ENCODE measurements around the gene ATP2B3. TPM values are rescaled to one million over a fixed set of nuclear protein-coding genes. Genes with fewer than 3 reads are reported as not detected.

Gene ATP2B3
- polyA plus RNA-seq, 4 donors: 0.30 to 0.36 TPM; not detected in 2

GRCh38 chrX:153564047-153564606 lies 46.7 kb downstream of the ATP2B3 start:
- H3K4me3 ChIP-seq (ENCODE audit: low read depth in 1 of 3, low read length in 3 of 3): no peak overlapping the region
- 74 to 79% (median 75%) methylated on average over 14 of the region's 14 CpGs for WGBS, 3 donors
- no peaks in the 10 kb centered on the region for H3K4me1 ChIP-seq (ENCODE audit: control insufficient read depth in 3 of 3, insufficient read depth in 2 of 3, low read depth in 1 of 3, low read length in 2 of 3)
- no peaks in the 10 kb centered on the region for H3K9me3 ChIP-seq (ENCODE audit: control insufficient read depth in 2 of 2, insufficient read depth in 1 of 2, low read depth in 1 of 2, low read length in 1 of 2)
- no peak overlapping the region for H3K27ac ChIP-seq (ENCODE audit: low read depth in 1 of 3, low read length in 2 of 3)
- no peaks in the 10 kb centered on the region for H3K27me3 ChIP-seq (ENCODE audit: control insufficient read depth in 3 of 3, insufficient read depth in 3 of 3, low read length in 3 of 3)
- no peaks in the 10 kb centered on the region for H3K36me3 ChIP-seq (ENCODE audit: control insufficient read depth in 3 of 3, insufficient read depth in 2 of 3, low read depth in 1 of 3, low read length in 3 of 3)
- DNase-seq: no peak
- FAIRE-seq: no peak

GRCh38 chrX:153565996-153566580 lies 48.6 kb downstream of the ATP2B3 start:
- Histone ChIP-seq H3K36me3 (ENCODE audit: control insufficient read depth in 3 of 3, insufficient read depth in 2 of 3, low read depth in 1 of 3, low read length in 3 of 3) (no peaks in the 10 kb centered on the region), H3K27me3 (ENCODE audit: control insufficient read depth in 3 of 3, insufficient read depth in 3 of 3, low read length in 3 of 3) (no peaks in the 10 kb centered on the region), H3K4me1 (ENCODE audit: control insufficient read depth in 3 of 3, insufficient read depth in 2 of 3, low read depth in 1 of 3, low read length in 2 of 3) (no peaks in the 10 kb centered on the region), H3K4me3 (ENCODE audit: low read depth in 1 of 3, low read length in 3 of 3) (no peak overlapping the region), H3K27ac (ENCODE audit: low read depth in 1 of 3, low read length in 2 of 3) (no peak overlapping the region), H3K9me3 (ENCODE audit: control insufficient read depth in 2 of 2, insufficient read depth in 1 of 2, low read depth in 1 of 2, low read length in 1 of 2) (no peaks in the 10 kb centered on the region)
- DNase-seq: no peak
- FAIRE-seq: no peak
- WGBS, 3 donors: 53 to 70% (median 62%) methylated on average over 5 to 9 of the region's 9 CpGs

GRCh38 chrX:153568451-153569011 lies 51.1 kb downstream of the ATP2B3 start:
- 75 to 81% (median 79%) methylated on average over 17 to 21 of the region's 21 CpGs for WGBS, 3 donors
- no peak for FAIRE-seq
- no peaks in the 10 kb centered on the region for H3K9me3 ChIP-seq (ENCODE audit: control insufficient read depth in 2 of 2, insufficient read depth in 1 of 2, low read depth in 1 of 2, low read length in 1 of 2)
- no peak for DNase-seq
- H3K4me3 ChIP-seq (ENCODE audit: low read depth in 1 of 3, low read length in 3 of 3): no peak overlapping the region
- no peaks in the 10 kb centered on the region for H3K36me3 ChIP-seq (ENCODE audit: control insufficient read depth in 3 of 3, insufficient read depth in 2 of 3, low read depth in 1 of 3, low read length in 3 of 3)
- H3K27me3 ChIP-seq (ENCODE audit: control insufficient read depth in 3 of 3, insufficient read depth in 3 of 3, low read length in 3 of 3): no peaks in the 10 kb centered on the region
- no peaks in the 10 kb centered on the region for H3K4me1 ChIP-seq (ENCODE audit: control insufficient read depth in 3 of 3, insufficient read depth in 2 of 3, low read depth in 1 of 3, low read length in 2 of 3)
- H3K27ac ChIP-seq (ENCODE audit: low read depth in 1 of 3, low read length in 2 of 3): no peak overlapping the region

- WGBS, 3 donors: 89 to 92% (median 92%) methylated on average over 13 of the region's 13 CpGs
- no peak for FAIRE-seq
- no peaks in the 10 kb centered on the region for H3K4me1 ChIP-seq (ENCODE audit: control insufficient read depth in 3 of 3, insufficient read depth in 2 of 3, low read depth in 1 of 3, low read length in 2 of 3)
- H3K4me3 ChIP-seq (ENCODE audit: low read depth in 1 of 3, low read length in 3 of 3): no peak overlapping the region
- H3K9me3 ChIP-seq (ENCODE audit: control insufficient read depth in 2 of 2, insufficient read depth in 1 of 2, low read depth in 1 of 2, low read length in 1 of 2): no peaks in the 10 kb centered on the region
- H3K27me3 ChIP-seq (ENCODE audit: control insufficient read depth in 3 of 3, insufficient read depth in 3 of 3, low read length in 3 of 3): no peaks in the 10 kb centered on the region
- no peak for DNase-seq
- H3K27ac ChIP-seq (ENCODE audit: low read depth in 1 of 3, low read length in 2 of 3): no peak overlapping the region
- H3K36me3 ChIP-seq (ENCODE audit: control insufficient read depth in 3 of 3, insufficient read depth in 2 of 3, low read depth in 1 of 3, low read length in 3 of 3): no peaks in the 10 kb centered on the region
These were observed 52.0 kb downstream of the ATP2B3 start for GRCh38 chrX:153569475-153569874.

GRCh38 chrX:153571534-153571908 lies 54.1 kb downstream of the ATP2B3 start:
- Histone ChIP-seq H3K27ac (ENCODE audit: low read depth in 1 of 3, low read length in 2 of 3) (no peak overlapping the region), H3K27me3 (ENCODE audit: control insufficient read depth in 3 of 3, insufficient read depth in 3 of 3, low read length in 3 of 3) (no peaks in the 10 kb centered on the region), H3K36me3 (ENCODE audit: control insufficient read depth in 3 of 3, insufficient read depth in 2 of 3, low read depth in 1 of 3, low read length in 3 of 3) (no peaks in the 10 kb centered on the region), H3K9me3 (ENCODE audit: control insufficient read depth in 2 of 2, insufficient read depth in 1 of 2, low read depth in 1 of 2, low read length in 1 of 2) (no peaks in the 10 kb centered on the region), H3K4me3 (ENCODE audit: low read depth in 1 of 3, low read length in 3 of 3) (no peak overlapping the region), H3K4me1 (ENCODE audit: control insufficient read depth in 3 of 3, insufficient read depth in 2 of 3, low read depth in 1 of 3, low read length in 2 of 3) (peaks cover 0 to 3% (median 0%) of the 10 kb centered on the region in 3 donors)
- DNase-seq (no peak), FAIRE-seq (no peak)
- 75 to 86% (median 80%) methylated on average over 6 of the region's 6 CpGs for WGBS, 3 donors

GRCh38 chrX:153572601-153573000 lies 55.2 kb downstream of the ATP2B3 start:
- H3K9me3 ChIP-seq (ENCODE audit: control insufficient read depth in 2 of 2, insufficient read depth in 1 of 2, low read depth in 1 of 2, low read length in 1 of 2): no peaks in the 10 kb centered on the region
- 85 to 91% (median 86%) methylated on average over 10 of the region's 10 CpGs for WGBS, 3 donors
- FAIRE-seq: no peak
- H3K36me3 ChIP-seq (ENCODE audit: control insufficient read depth in 3 of 3, insufficient read depth in 2 of 3, low read depth in 1 of 3, low read length in 3 of 3): no peaks in the 10 kb centered on the region
- no peak for DNase-seq
- H3K4me1 ChIP-seq (ENCODE audit: control insufficient read depth in 3 of 3, insufficient read depth in 2 of 3, low read depth in 1 of 3, low read length in 2 of 3): peaks cover 0 to 4% (median 0%) of the 10 kb centered on the region in 3 donors
- no peak overlapping the region for H3K4me3 ChIP-seq (ENCODE audit: low read depth in 1 of 3, low read length in 3 of 3)
- H3K27me3 ChIP-seq (ENCODE audit: control insufficient read depth in 3 of 3, insufficient read depth in 3 of 3, low read length in 3 of 3): no peaks in the 10 kb centered on the region
- H3K27ac ChIP-seq (ENCODE audit: low read depth in 1 of 3, low read length in 2 of 3): no peak overlapping the region

GRCh38 chrX:153573984-153574383 lies 56.5 kb downstream of the ATP2B3 start:
- DNase-seq (no peak), FAIRE-seq (no peak)
- Histone ChIP-seq H3K4me3 (ENCODE audit: low read depth in 1 of 3, low read length in 3 of 3) (no peak overlapping the region), H3K4me1 (ENCODE audit: control insufficient read depth in 3 of 3, insufficient read depth in 2 of 3, low read depth in 1 of 3, low read length in 2 of 3) (peaks cover 0 to 4% (median 0%) of the 10 kb centered on the region in 3 donors), H3K27me3 (ENCODE audit: control insufficient read depth in 3 of 3, insufficient read depth in 3 of 3, low read length in 3 of 3) (no peaks in the 10 kb centered on the region), H3K9me3 (ENCODE audit: control insufficient read depth in 2 of 2, insufficient read depth in 1 of 2, low read depth in 1 of 2, low read length in 1 of 2) (no peaks in the 10 kb centered on the region), H3K27ac (ENCODE audit: low read depth in 1 of 3, low read length in 2 of 3) (no peak overlapping the region), H3K36me3 (ENCODE audit: control insufficient read depth in 3 of 3, insufficient read depth in 2 of 3, low read depth in 1 of 3, low read length in 3 of 3) (no peaks in the 10 kb centered on the region)
- WGBS, 3 donors: 64 to 71% (median 69%) methylated on average over 4 of the region's 4 CpGs

- no peaks in the 10 kb centered on the region for H3K36me3 ChIP-seq (ENCODE audit: control insufficient read depth in 3 of 3, insufficient read depth in 2 of 3, low read depth in 1 of 3, low read length in 3 of 3)
- H3K4me3 ChIP-seq (ENCODE audit: low read depth in 1 of 3, low read length in 3 of 3): no peak overlapping the region
- 41 to 66% (median 53%) methylated on average over 10 of the region's 10 CpGs for WGBS, 3 donors
- peaks cover 0 to 4% (median 0%) of the 10 kb centered on the region in 3 donors for H3K4me1 ChIP-seq (ENCODE audit: control insufficient read depth in 3 of 3, insufficient read depth in 2 of 3, low read depth in 1 of 3, low read length in 2 of 3)
- no peak for FAIRE-seq
- H3K27ac ChIP-seq (ENCODE audit: low read depth in 1 of 3, low read length in 2 of 3): no peak overlapping the region
- no peaks in the 10 kb centered on the region for H3K9me3 ChIP-seq (ENCODE audit: control insufficient read depth in 2 of 2, insufficient read depth in 1 of 2, low read depth in 1 of 2, low read length in 1 of 2)
- H3K27me3 ChIP-seq (ENCODE audit: control insufficient read depth in 3 of 3, insufficient read depth in 3 of 3, low read length in 3 of 3): no peaks in the 10 kb centered on the region
- DNase-seq: no peak
These were observed 58.9 kb downstream of the ATP2B3 start for GRCh38 chrX:153576239-153576870.

Data from small intestine (tissue), 7 donors.